Measurements from ENCODE around the gene USP7.

The USP7 gene

DNA sequence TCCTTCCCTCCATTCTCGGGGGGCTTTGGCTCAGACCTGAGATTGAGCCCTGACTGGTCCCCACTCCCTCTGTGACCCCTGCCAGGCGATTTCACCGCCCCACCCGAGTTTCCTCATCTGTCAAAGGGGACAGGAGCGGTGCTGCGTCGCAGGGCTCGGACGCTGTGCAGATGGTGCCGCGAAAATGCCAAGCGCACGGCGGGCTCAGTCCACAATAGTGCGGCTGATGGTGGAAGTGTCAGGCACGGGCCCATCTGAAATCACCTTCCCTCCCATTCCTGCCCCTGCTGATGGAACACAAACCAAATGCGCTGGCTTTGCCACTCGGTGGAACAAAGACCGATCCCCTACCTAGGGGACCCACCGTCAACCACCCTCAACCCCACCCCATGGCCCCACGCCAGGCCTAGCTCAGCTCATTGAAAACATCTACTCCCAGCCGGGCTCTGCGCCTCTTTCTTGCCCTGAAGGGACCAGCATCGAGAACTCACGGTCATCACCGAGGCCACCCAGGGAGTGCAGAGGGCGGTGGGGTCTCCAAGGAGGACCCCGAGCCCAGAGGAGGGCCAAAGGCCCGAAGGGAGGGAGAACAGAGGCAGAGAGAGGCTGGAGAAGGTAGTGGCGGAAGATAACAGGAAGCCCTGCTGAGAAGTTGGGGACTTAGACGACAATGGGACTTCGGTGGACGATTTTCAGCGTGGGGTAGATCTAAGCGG, 96.3 kb downstream of the USP7 start:
- Histone ChIP-seq H3K18ac (ENCODE audit: low read length) (peak overlapping the region; percentile 95), H3K4me3 (ENCODE audit: low read length in 2 of 2) (peak overlapping the region; percentile 96), H3K79me1 (ENCODE audit: low read depth, low read length) (peaks cover 15% of the 10 kb centered on the region), H3K4me1 (ENCODE audit: control insufficient read depth in 2 of 2, insufficient read depth in 1 of 2, low read depth in 1 of 2, low read length in 2 of 2) (peaks cover 24 to 28% of the 10 kb centered on the region in 2 donors), H3K27me3 (ENCODE audit: control insufficient read depth in 3 of 3, insufficient read depth in 3 of 3, low read depth in 1 of 3, low read length in 3 of 3) (no peaks in the 10 kb centered on the region), H2BK5ac (ENCODE audit: low read length) (peak overlapping the region; percentile 27), H2BK12ac (ENCODE audit: low read length) (no peak overlapping the region), H4K8ac (ENCODE audit: low read depth, low read length) (no peak overlapping the region), H2AFZ (ENCODE audit: low read length) (no peak overlapping the region), H3K36me3 (replicated peaks in 1 of 2; ENCODE audit: control insufficient read depth in 2 of 2, insufficient read depth in 2 of 2, low read length in 2 of 2) (peaks cover 5 to 32% of the 10 kb centered on the region in 2 donors), H2BK15ac (ENCODE audit: low read length) (peak overlapping the region; percentile 22), H3K4me2 (ENCODE audit: insufficient read depth, low read length, poor library complexity, severe bottlenecking) (peak overlapping the region; percentile 97), H3K23ac (ENCODE audit: low read depth, low read length, poor library complexity) (peak overlapping the region; percentile 81), H3K9me3 (replicated peaks in 1 of 2; ENCODE audit: control insufficient read depth in 2 of 2, insufficient read depth in 1 of 2, low read depth in 1 of 2, low read length in 2 of 2) (peaks cover 0 to 2% of the 10 kb centered on the region in 2 donors), H3K9ac (ENCODE audit: low read depth, low read length, poor library complexity) (peak overlapping the region; percentile 93), H2AK5ac (ENCODE audit: low read depth, low read length) (peak overlapping the region; percentile 58), H2BK120ac (ENCODE audit: low read depth, low read length) (no peak overlapping the region), H3K14ac (ENCODE audit: low read length) (peak overlapping the region; percentile 26), H3K27ac (replicated peaks; ENCODE audit: low read length) (peak overlapping the region; percentile 76), H3K4ac (ENCODE audit: low read length) (no peak overlapping the region), H4K91ac (ENCODE audit: low read depth, low read length, poor library complexity) (peak overlapping the region; percentile 64)
- DNase-seq (ENCODE audit: low spot score): peak; percentile 44
- no CpG with 5 or more reads among the region's 35 CpGs for WGBS, 2 donors (ENCODE audit: extremely low coverage in 2 of 2, insufficient read length in 2 of 2, insufficient replicate concordance in 1 of 2)

DNA sequence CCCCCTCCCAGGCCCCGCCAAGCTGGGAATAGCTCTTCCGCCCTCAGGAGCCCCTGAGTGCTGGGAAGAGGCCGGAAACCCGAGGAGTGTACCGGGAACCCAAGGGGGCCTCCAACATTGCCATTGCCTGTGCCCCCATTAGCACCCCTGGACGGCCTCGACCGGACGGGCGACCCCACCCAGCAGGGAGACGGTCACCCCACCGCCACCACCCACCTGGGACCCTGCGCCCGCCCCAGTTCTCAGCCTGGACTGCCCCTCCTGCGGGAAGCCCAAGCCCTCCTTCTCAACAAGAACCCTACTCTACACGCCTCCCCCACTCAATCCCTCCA, 96.9 kb downstream of the USP7 start:
- Histone ChIP-seq H3K4me1 (ENCODE audit: control insufficient read depth in 2 of 2, insufficient read depth in 1 of 2, low read depth in 1 of 2, low read length in 2 of 2) (peaks cover 24 to 28% of the 10 kb centered on the region in 2 donors), H3K23ac (ENCODE audit: low read depth, low read length, poor library complexity) (peak overlapping the region; percentile 81), H2BK12ac (ENCODE audit: low read length) (no peak overlapping the region), H3K4ac (ENCODE audit: low read length) (no peak overlapping the region), H2BK15ac (ENCODE audit: low read length) (peak overlapping the region; percentile 22), H3K4me2 (ENCODE audit: insufficient read depth, low read length, poor library complexity, severe bottlenecking) (peak overlapping the region; percentile 97), H2AK5ac (ENCODE audit: low read depth, low read length) (peak overlapping the region; percentile 58), H3K14ac (ENCODE audit: low read length) (peak overlapping the region; percentile 47), H3K18ac (ENCODE audit: low read length) (peak overlapping the region; percentile 95), H3K27ac (replicated peaks; ENCODE audit: low read length) (peak overlapping the region; percentile 76), H2BK5ac (ENCODE audit: low read length) (peak overlapping the region; percentile 27), H4K8ac (ENCODE audit: low read depth, low read length) (no peak overlapping the region), H3K36me3 (replicated peaks in 1 of 2; ENCODE audit: control insufficient read depth in 2 of 2, insufficient read depth in 2 of 2, low read length in 2 of 2) (peaks cover 5 to 37% of the 10 kb centered on the region in 2 donors), H3K79me1 (ENCODE audit: low read depth, low read length) (peaks cover 13% of the 10 kb centered on the region), H3K9me3 (replicated peaks in 1 of 2; ENCODE audit: control insufficient read depth in 2 of 2, insufficient read depth in 1 of 2, low read depth in 1 of 2, low read length in 2 of 2) (peaks cover 0 to 2% of the 10 kb centered on the region in 2 donors), H4K91ac (ENCODE audit: low read depth, low read length, poor library complexity) (no peak overlapping the region), H2BK120ac (ENCODE audit: low read depth, low read length) (no peak overlapping the region), H3K27me3 (ENCODE audit: control insufficient read depth in 3 of 3, insufficient read depth in 3 of 3, low read depth in 1 of 3, low read length in 3 of 3) (no peaks in the 10 kb centered on the region), H3K9ac (ENCODE audit: low read depth, low read length, poor library complexity) (peak overlapping the region; percentile 93), H2AFZ (ENCODE audit: low read length) (no peak overlapping the region), H3K4me3 (ENCODE audit: low read length in 2 of 2) (peak overlapping the region; percentile 96)
- DNase-seq (ENCODE audit: low spot score): no peak
- WGBS, 2 donors (ENCODE audit: extremely low coverage in 2 of 2, insufficient read length in 2 of 2, insufficient replicate concordance in 1 of 2): no CpG with 5 or more reads among the region's 16 CpGs

DNA sequence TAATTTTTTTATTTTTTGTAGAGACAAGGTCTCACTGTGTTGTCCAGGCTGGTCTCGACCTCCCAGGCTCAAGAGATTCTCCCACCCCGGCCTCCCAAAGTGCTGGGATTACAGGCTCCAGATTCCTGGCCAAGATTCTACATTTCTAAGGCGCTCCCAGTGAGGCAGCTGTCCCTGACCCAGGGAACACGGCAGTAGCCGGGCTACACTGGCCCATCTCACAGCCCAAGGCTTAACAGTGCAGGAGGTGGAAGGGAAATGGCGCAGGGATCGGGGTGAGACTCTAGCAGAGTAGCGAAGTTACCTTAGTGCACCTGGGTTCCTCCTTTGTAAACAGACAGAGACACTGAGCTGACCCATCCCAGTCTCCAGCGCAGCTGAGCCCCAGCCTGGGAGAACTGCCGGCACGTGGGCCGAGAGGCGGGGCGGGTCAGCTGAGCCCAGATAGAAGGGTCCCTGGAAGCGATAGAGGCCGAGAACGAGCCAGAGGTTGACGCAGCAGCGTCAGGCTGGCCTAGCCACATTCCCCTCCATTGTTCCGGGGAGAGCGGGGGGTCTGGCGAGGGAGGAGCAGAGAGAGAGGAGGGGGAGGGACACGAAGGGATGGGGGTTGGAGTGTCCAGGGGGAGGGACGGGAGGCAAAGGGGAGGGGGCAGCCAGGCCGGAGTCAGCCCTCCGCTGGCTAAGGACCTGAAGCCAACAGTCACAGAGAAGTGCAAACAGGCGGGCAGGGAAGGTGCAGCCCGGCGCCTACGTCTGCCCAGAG, 97.4 kb downstream of the USP7 start:
- peak overlapping the region; percentile 96 for H3K4me3 ChIP-seq (ENCODE audit: low read length in 2 of 2)

More for the DNA sequence above, 97.4 kb downstream of the USP7 start:
- DNase-seq (ENCODE audit: low spot score): peak; percentile 94
- Histone ChIP-seq H4K8ac (ENCODE audit: low read depth, low read length) (no peak overlapping the region), H2AFZ (ENCODE audit: low read length) (no peak overlapping the region), H3K18ac (ENCODE audit: low read length) (peak overlapping the region; percentile 95), H2AK5ac (ENCODE audit: low read depth, low read length) (peak overlapping the region; percentile 58), H3K27me3 (ENCODE audit: control insufficient read depth in 3 of 3, insufficient read depth in 3 of 3, low read depth in 1 of 3, low read length in 3 of 3) (no peaks in the 10 kb centered on the region), H3K79me1 (ENCODE audit: low read depth, low read length) (peaks cover 13% of the 10 kb centered on the region), H3K9me3 (replicated peaks in 1 of 2; ENCODE audit: control insufficient read depth in 2 of 2, insufficient read depth in 1 of 2, low read depth in 1 of 2, low read length in 2 of 2) (peaks cover 0 to 2% of the 10 kb centered on the region in 2 donors), H3K4me1 (ENCODE audit: control insufficient read depth in 2 of 2, insufficient read depth in 1 of 2, low read depth in 1 of 2, low read length in 2 of 2) (peaks cover 27 to 28% of the 10 kb centered on the region in 2 donors), H3K14ac (ENCODE audit: low read length) (peak overlapping the region; percentile 47), H2BK12ac (ENCODE audit: low read length) (no peak overlapping the region), H3K9ac (ENCODE audit: low read depth, low read length, poor library complexity) (peak overlapping the region; percentile 93), H4K91ac (ENCODE audit: low read depth, low read length, poor library complexity) (no peak overlapping the region), H2BK120ac (ENCODE audit: low read depth, low read length) (no peak overlapping the region), H3K27ac (replicated peaks; ENCODE audit: low read length) (peak overlapping the region; percentile 76), H2BK5ac (ENCODE audit: low read length) (peak overlapping the region; percentile 27), H3K4me2 (ENCODE audit: insufficient read depth, low read length, poor library complexity, severe bottlenecking) (peak overlapping the region; percentile 97), H3K4ac (ENCODE audit: low read length) (no peak overlapping the region), H3K36me3 (replicated peaks in 1 of 2; ENCODE audit: control insufficient read depth in 2 of 2, insufficient read depth in 2 of 2, low read length in 2 of 2) (peaks cover 6 to 37% of the 10 kb centered on the region in 2 donors), H3K23ac (ENCODE audit: low read depth, low read length, poor library complexity) (peak overlapping the region; percentile 81), H2BK15ac (ENCODE audit: low read length) (peak overlapping the region; percentile 22)
- WGBS, 2 donors (ENCODE audit: extremely low coverage in 2 of 2, insufficient read length in 2 of 2, insufficient replicate concordance in 1 of 2): no CpG with 5 or more reads among the region's 30 CpGs
